GM06990 (cell line): ENCODE results near the gene ARID3A.

Experiments
- DNase-seq: peaks from one replicate; pipeline ENCODE4 v3.0.0-alpha.2; 2011; ENCODE audit not compliant: insufficient read length; ENCODE audit errors: extremely low read depth
- H3K27me3 ChIP-seq: replicated peaks from 2 replicates; pipeline ENCODE4 v1.6.0; 2011; ENCODE audit warnings: low read length; ENCODE audit not compliant: control insufficient read depth, insufficient read depth
- H3K36me3 ChIP-seq: 2 replicates; pipeline ENCODE4 v1.5.1; 2011; ENCODE audit warnings: low read length; ENCODE audit not compliant: control insufficient read depth, insufficient read depth
- H3K4me3 ChIP-seq: replicated peaks from 2 replicates; pipeline ENCODE4 v1.5.1; 2011; ENCODE audit warnings: low read depth, mild to moderate bottlenecking, control low read depth, low read length
- CTCF ChIP-seq: IDR thresholded peaks from 2 replicates; pipeline ENCODE4 v1.5.1; 2011; ENCODE audit warnings: low read length, control low read depth, mild to moderate bottlenecking, inconsistent platforms; ENCODE audit not compliant: insufficient read depth, poor library complexity, severe bottlenecking

ARID3A gene

GRCh38 chr19:1000095-1000494, 74.3 kb downstream of the ARID3A start, which contains the start of gene GRIN3B:
Gene GRIN3B (plus strand): TSS chr19:1000419. CDS start chr19:1000438, 19 bp downstream.
- DNase-seq, result no peak
- Histone ChIP-seq H3K27me3 (no peaks in the 10 kb centered on the region; the same call in 1 of the 2 replicates), H3K4me3 (no peak within 1 kb of the TSS), H3K36me3 (no peaks in the 10 kb centered on the region)
- peak; percentile 62 for TF ChIP-seq CTCF

GRCh38 chr19:1000591-1001537, 75.0 kb downstream of the ARID3A start:
- Histone ChIP-seq H3K27me3 (no peaks in the 10 kb centered on the region; the same call in 1 of the 2 replicates), H3K36me3 (no peaks in the 10 kb centered on the region), H3K4me3 (no peak overlapping the region)
- no peak for DNase-seq
- TF ChIP-seq CTCF, result no peak

GRCh38 chr19:1001538-1002166, 75.8 kb downstream of the ARID3A start:
- peak; percentile 94 for TF ChIP-seq CTCF
- Histone ChIP-seq H3K27me3 (no peaks in the 10 kb centered on the region; the same call in 1 of the 2 replicates), H3K4me3 (no peak overlapping the region), H3K36me3 (no peaks in the 10 kb centered on the region)
- DNase-seq, result no peak

GRCh38 chr19:1002600-1002999, 76.8 kb downstream of the ARID3A start:
- TF ChIP-seq CTCF, result no peak
- no peaks in the 10 kb centered on the region for H3K36me3 ChIP-seq
- H3K27me3 ChIP-seq, result no peaks in the 10 kb centered on the region; the same call in 1 of the 2 replicates
- H3K4me3 ChIP-seq, result no peak overlapping the region
- DNase-seq, result no peak

GRCh38 chr19:1003283-1003682, 77.4 kb downstream of the ARID3A start:
- no peak overlapping the region for H3K4me3 ChIP-seq
- no peaks in the 10 kb centered on the region; the same call in 1 of the 2 replicates for H3K27me3 ChIP-seq
- H3K36me3 ChIP-seq, result no peaks in the 10 kb centered on the region; the same call in 1 of the 2 replicates
- TF ChIP-seq CTCF, result no peak
- DNase-seq, result no peak
